ENCODE results near the gene ZDHHC5.
"Not testable (repeated sequence)": the region's sequence is repeated elsewhere in the genome, so short reads cannot be mapped to it uniquely, and the experiment has no call there.

ZDHHC5 gene

DNA sequence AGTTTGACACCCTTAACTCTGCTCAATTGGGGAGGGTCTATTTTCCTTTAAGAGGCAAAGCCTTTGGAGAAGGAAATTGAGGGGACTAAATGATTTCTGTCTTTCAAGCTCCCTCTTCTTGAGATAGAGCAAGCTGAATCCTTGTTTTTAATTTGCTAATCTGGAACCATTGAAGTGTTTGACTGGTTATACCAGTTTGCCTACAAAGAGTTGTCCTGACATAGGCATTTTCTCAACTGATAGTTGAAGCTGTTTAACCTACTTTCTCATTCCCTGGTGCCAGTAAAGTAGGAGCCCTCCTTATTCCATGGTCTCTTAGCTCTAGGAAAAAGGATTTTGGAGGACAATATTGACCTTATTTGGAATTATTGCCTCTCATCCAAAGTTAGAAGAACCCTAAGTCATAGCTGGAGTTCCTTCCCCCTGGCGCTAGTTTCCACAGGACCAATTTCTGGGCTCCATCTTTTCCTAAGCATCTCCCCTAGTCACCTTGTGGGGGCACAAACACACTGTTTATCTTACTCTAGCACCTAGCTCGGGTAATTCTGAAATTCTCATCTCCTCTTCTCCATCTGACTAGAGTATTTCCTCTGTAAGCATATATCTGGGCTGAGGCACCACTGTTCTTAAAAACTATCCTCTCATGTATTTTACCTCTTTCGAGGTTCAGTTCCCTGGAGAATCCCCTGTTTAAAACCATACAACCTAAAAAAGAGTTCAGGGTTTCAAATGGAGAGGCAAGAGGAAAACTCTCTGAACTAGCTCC, 7.4 kb downstream of the ZDHHC5 start:
- no peak for DNase-seq

GRCh38 chr11:57679396-57679795, 11.5 kb downstream of the ZDHHC5 start:
- DNase-seq = no peak

- DNase-seq = no peak
These were observed 12.6 kb downstream of the ZDHHC5 start for GRCh38 chr11:57680552-57680874.

- no peak for DNase-seq
These were observed 13.3 kb downstream of the ZDHHC5 start for GRCh38 chr11:57681168-57681567.

DNA sequence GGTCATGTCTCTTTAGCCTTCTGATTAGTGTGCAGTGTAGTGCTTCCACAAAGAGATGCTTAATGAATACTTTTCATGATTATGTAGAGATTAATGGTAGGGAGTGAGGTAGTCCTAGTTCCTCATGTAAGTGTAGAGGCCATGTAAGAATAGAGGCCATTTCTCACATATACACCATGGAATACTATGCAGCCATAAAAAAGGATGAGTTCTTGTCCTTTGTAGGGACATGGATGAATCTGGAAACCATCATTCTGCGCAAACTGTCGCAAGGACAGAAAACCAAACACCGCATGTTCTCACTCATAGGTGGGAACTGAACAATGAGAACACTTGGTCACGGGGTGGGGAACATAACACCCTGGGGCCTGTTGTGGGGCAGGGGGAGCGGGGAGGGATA, 22.6 kb downstream of the ZDHHC5 start:
- DNase-seq = not testable (repeated sequence)

DNA sequence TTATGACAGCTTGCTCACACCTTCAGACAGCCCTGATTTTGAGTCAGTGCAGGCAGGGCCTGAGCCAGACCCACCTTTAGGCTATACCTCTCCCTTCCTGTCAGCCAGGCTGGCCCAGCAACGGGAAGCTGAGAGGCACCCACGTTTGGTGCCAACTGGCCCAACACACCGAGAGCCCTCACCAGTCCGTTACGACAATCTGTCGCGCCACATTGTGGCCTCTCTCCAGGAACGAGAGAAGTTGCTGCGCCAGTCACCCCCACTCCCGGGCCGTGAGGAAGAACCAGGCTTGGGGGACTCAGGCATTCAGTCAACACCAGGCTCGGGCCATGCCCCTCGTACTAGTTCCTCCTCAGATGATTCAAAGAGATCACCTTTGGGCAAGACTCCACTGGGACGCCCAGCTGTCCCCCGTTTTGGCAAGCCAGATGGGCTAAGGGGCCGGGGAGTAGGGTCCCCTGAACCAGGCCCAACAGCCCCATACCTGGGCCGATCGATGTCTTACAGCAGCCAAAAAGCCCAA, 31.0 kb downstream of the ZDHHC5 start:
- DNase-seq = no peak

DNA sequence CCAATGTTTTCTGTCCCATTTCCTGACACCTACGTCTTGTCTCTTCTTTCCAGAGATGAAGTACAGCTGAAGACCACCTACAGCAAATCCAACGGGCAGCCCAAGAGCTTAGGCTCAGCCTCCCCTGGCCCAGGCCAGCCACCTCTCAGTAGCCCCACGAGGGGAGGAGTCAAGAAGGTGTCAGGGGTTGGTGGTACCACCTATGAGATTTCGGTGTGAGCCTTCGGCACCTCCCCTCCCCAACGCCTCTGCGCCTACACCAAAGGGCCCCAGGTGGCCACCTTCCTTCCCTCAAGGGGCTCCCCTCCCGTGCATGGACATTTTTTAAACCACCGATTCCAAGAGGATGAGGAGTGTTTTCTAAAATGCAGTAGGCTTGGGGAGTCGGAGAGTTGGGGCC, 31.9 kb downstream of the ZDHHC5 start:
- no peak for DNase-seq

DNA sequence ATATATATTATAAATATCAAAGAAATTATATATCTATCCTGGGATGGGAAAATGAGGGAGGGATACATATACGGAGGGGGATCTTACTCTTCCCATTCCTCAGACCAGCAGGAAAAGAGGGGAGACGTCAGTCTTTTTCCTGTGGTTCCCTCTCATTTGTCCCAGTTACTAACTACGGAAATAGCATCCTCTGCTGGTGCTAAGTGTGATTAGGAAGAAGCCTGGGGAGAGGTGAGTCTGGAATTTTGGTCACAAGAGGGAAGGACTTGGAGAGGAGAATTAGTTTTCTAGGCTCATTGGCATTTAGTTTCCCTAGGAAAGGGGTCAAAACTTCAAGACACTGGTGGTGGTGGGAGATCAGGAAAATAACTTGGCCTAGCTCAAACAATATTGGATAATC, 32.5 kb downstream of the ZDHHC5 start:
- DNase-seq = no peak

DNA sequence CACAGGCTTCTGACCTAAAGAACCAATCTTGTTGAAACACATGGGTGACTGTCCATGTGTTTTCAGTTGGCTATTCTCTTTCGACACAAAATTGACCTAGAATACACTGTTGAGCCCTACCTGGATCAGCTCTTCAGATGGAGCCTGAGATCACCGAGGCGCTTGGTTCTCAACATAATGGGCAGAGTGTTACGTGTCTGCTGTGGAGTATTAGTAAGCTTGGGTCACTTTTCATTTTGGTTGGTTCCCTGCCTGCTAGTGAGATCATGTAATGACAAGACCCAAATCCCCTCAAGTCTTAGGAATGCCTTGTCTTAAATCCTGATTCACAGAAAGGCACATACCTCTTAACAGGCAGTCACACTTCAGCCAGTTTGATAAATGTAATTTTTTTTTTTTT, 35.4 kb downstream of the ZDHHC5 start:
- DNase-seq = no peak

DNA sequence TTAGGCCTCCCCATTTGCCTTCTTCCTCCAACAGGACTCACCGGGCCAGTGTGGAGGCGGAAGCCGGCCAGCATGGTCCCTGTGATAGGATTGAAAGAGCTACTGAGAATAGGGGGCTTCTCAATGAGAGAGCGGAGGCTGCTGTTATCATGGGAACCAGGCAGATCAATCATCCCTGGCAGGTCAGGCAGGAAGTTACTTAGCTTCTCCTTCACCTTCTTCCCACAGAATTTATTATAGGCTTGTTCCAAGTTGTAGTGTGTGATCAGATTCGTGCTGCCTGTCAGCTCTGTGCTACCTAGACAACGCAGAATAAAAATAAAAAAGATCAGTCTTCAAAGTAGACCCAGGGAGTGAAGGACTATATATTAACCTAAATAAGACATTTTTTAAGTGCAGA, 37.0 kb downstream of the ZDHHC5 start:
- DNase-seq = no peak

DNA sequence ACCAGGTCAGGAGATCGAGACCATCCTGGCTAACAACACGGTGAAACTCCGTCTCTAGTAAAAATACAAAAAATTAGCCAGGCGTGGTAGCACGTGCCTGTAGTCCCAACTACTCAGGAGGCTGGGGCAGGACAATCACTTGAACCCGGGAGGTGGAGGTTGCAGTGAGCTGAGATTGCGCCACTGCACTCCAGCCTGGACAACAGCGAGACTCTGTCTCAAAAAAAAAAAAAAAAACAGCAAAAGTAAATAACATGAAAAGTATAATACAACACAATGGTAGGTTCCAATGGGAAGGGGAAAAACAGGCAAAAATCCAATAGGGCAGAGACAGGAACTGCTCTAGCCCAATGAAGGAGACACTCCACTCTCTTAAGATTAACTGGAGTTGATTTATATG, 37.5 kb downstream of the ZDHHC5 start:
- not testable (repeated sequence) for DNase-seq

- DNase-seq = no peak
These were observed 42.0 kb downstream of the ZDHHC5 start for GRCh38 chr11:57709802-57710367.

- peak; percentile 32 for DNase-seq
These were observed 43.7 kb downstream of the ZDHHC5 start, which contains the start of gene MED19 for GRCh38 chr11:57711414-57712255. Gene MED19 (minus strand): TSS chr11:57712215. CDS start chr11:57712179, 36 bp downstream.

- peak; percentile 91 for DNase-seq
These were observed 44.6 kb downstream of the ZDHHC5 start, which contains the start of gene TMX2 for GRCh38 chr11:57712256-57713150. Gene TMX2 (plus strand): TSS chr11:57712593. CDS start chr11:57712619, 26 bp downstream.

DNA sequence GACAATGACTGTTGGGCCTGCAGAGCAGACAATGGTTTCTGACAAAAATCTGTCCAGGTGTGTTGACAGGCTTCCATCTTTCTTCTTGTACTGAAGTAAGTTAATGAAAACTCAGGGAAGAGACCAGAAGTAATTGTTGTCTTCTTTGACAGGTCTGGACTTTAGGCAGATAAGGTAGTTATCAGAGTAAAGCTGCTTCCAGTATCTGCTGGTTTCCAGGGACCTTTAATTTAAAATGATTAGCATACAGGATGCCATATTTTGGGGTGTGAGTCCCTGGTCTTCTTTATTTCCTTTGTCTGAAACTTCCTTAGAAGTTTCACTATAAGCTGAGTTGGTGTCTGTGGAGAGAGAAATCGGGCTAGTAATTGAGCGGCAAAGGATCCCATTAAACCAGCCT, 45.9 kb downstream of the ZDHHC5 start:
- DNase-seq = no peak

- DNase-seq = not testable (repeated sequence)
These were observed 48.8 kb downstream of the ZDHHC5 start for GRCh38 chr11:57716726-57717125.

- no peak for DNase-seq
These were observed 59.3 kb downstream of the ZDHHC5 start for GRCh38 chr11:57727185-57727584.

- DNase-seq = no peak
These were observed 60.9 kb downstream of the ZDHHC5 start for GRCh38 chr11:57728829-57729228.

DNA sequence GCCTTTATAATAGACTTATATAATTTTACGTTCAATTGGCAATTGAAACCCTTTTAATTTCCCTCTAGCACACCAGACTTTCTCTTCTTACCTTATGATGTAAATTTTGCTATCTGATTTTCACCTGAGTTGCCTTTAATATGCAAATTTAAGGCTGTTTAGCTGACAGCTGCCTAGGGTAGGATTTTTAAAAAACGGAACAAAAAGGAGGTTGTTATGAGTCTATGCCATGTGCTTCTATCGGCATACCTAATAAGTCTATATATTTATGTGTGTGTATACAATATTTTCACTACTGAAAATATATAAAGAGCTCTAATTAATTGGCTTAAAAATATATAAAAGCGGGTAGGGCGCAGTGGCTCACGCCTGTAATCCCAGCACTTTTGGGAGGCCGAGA, 61.6 kb downstream of the ZDHHC5 start:
- DNase-seq = no peak

DNA sequence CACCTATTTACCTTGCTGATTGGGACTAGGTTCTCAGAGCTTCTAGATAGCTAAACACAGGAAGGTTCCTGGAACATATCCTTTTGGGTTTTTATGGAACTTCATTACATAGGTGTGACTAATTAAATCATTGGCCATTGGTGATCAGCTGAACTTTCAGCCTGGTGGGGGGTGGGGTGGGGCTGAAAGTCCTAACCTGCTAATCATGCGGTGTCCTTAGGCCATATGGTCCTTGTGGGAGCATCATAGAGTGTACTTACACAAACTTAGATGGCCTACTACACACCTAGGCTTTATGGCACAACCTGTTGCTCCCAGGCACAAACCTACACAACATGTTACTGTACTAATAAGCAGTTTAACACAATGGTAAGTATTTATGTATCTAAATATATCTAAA, 64.7 kb downstream of the ZDHHC5 start:
- DNase-seq = no peak

GRCh38 chr11:57735619-57736298, 67.8 kb downstream of the ZDHHC5 start:
- no peak for DNase-seq
